OCI-LY1 (cell line): ENCODE data around the gene DNAJC28.

Experiments
- H2AFZ ChIP-seq: fragments of 200-600 bp; sonication (generic), shearing (Covaris generic); 2 replicates; pipeline ENCODE4 v1.6.0; 2014; ENCODE audit warnings: antibody characterized with exemption, mild to moderate bottlenecking, low read length
- H3F3A ChIP-seq: fragments of 200-600 bp; sonication (generic), shearing (Covaris generic); 2 replicates; pipeline ENCODE4 v1.6.0; 2014; ENCODE audit warnings: mild to moderate bottlenecking, antibody characterized with exemption, low read length, moderate library complexity; ENCODE audit not compliant: insufficient read depth
- H3K27ac ChIP-seq: fragments of 200-600 bp; sonication (generic); 2 replicates; pipeline ENCODE4 v1.5.1; 2014; ENCODE audit warnings: low read length, mixed run types, mild to moderate bottlenecking, low read depth; ENCODE audit not compliant: poor library complexity, severe bottlenecking
- H3K27me3 ChIP-seq: fragments of 200-600 bp; sonication (generic); 2 replicates; pipeline ENCODE4 v1.6.0; 2014; ENCODE audit warnings: antibody characterized with exemption, mild to moderate bottlenecking, low read length, moderate library complexity; ENCODE audit not compliant: insufficient read depth
- H3K36me3 ChIP-seq: fragments of 200-600 bp; sonication (generic); 2 replicates; pipeline ENCODE4 v1.6.1; 2014; ENCODE audit warnings: mild to moderate bottlenecking, antibody characterized with exemption, low read length, moderate library complexity, mixed read lengths; ENCODE audit not compliant: insufficient read depth
- H3K4me1 ChIP-seq: fragments of 200-600 bp; sonication (generic); 2 replicates; pipeline ENCODE4 v1.5.1; 2014; ENCODE audit warnings: mild to moderate bottlenecking, low read length, moderate library complexity; ENCODE audit not compliant: insufficient read depth, severe bottlenecking
- H3K4me2 ChIP-seq: fragments of 200-600 bp; sonication (generic), shearing (Covaris generic); 2 replicates; pipeline ENCODE4 v1.6.1; 2014; ENCODE audit warnings: low read length
- H3K4me3 ChIP-seq: fragments of 200-600 bp; sonication (generic); 2 replicates; pipeline ENCODE4 v1.5.1; 2014; ENCODE audit warnings: low read length, low read depth, mild to moderate bottlenecking, mixed read lengths; ENCODE audit not compliant: poor library complexity, severe bottlenecking
- H3K79me2 ChIP-seq: fragments of 200-600 bp; shearing (Covaris generic); 2 replicates; pipeline ENCODE4 v1.6.1; 2016; ENCODE audit warnings: mixed run types, low read length, mixed read lengths; ENCODE audit not compliant: insufficient read depth
- H3K9ac ChIP-seq: fragments of 200-600 bp; sonication (generic), shearing (Covaris generic); 2 replicates; pipeline ENCODE4 v1.6.1; 2014; ENCODE audit warnings: mild to moderate bottlenecking, low read length, mixed read lengths
- H3K9me2 ChIP-seq: fragments of 200-600 bp; sonication (generic), shearing (Covaris generic); 2 replicates; pipeline ENCODE4 v1.6.1; 2014; ENCODE audit warnings: low read depth, mild to moderate bottlenecking, low read length, mixed read lengths
- H3K9me3 ChIP-seq: fragments of 200-600 bp; shearing (Covaris generic); 2 replicates; pipeline ENCODE4 v1.6.1; 2014; ENCODE audit warnings: low read length, mixed read lengths
- H4K20me1 ChIP-seq: fragments of 200-600 bp; sonication (generic), shearing (Covaris generic); 2 replicates; pipeline ENCODE4 v1.6.0; 2016; ENCODE audit warnings: mild to moderate bottlenecking, low read length; ENCODE audit not compliant: insufficient read depth
- CTCF ChIP-seq: fragments of 200-600 bp; sonication (generic), shearing (Covaris generic); IDR thresholded peaks from 2 replicates; pipeline ENCODE4 v1.5.1; 2017; ENCODE audit warnings: mild to moderate bottlenecking, antibody characterized with exemption, low read length, moderate library complexity, mixed read lengths
- EZH2 ChIP-seq: fragments of 200-600 bp; sonication (generic), shearing (Covaris generic); IDR thresholded peaks from 2 replicates; pipeline ENCODE4 v1.8.0; 2017; ENCODE audit warnings: borderline replicate concordance, mixed run types, mild to moderate bottlenecking, antibody characterized with exemption, low read length, moderate library complexity, mixed read lengths

DNAJC28 gene

GRCh38 chr21:33522953-33523349 is 31.4 kb upstream of the DNAJC28 start:
- H3K27me3 ChIP-seq, result no peaks in the 10 kb centered on the region
- no peaks in the 10 kb centered on the region for H3K4me1 ChIP-seq
- H3K9me2 ChIP-seq, result no peaks in the 10 kb centered on the region
- H3K27ac ChIP-seq, result no peak overlapping the region
- no peak for TF ChIP-seq EZH2
- TF ChIP-seq CTCF, result no peak
- H3K9me3 ChIP-seq, result no peaks in the 10 kb centered on the region
- H3K4me2 ChIP-seq, result no peak overlapping the region
- no peak overlapping the region for H3K4me3 ChIP-seq
- H3K9ac ChIP-seq, result no peak overlapping the region
- H4K20me1 ChIP-seq, result no peaks in the 10 kb centered on the region
- no peaks in the 10 kb centered on the region for H3F3A ChIP-seq
- H2AFZ ChIP-seq, result no peak overlapping the region
- H3K36me3 ChIP-seq, result peaks cover 92% of the 10 kb centered on the region
- H3K79me2 ChIP-seq, result no peaks in the 10 kb centered on the region

DNA sequence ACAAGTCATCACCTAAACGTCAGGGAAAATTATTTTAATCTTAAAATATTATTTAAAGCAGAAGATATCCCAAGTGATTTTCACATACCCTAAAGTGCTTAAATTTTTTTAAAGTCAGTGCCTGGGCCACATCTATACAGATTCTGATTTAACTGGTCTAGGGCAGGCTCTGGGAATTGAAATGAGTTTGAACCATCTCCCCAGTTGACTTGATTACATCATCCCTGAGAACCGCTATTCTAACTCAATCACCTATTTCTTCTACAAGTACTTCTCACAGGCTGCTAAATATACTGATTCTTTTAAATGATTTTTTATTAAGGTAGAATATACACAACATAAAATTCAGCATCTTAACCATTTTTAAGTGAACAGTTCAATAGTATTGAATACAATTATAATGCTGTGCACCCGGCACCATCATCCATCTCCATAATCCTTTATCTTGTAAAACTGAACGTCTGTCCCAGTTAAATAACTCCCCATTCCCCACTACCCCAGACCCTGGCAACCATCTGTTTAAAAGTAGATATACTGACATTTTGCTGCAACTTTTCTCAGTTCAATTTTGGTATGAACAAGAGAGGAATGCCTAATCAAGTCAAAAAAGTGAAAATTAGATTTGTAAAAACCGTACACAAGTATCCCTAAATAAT is 30.9 kb upstream of the DNAJC28 start:
- Histone ChIP-seq H3K4me3 (no peak overlapping the region), H3F3A (no peaks in the 10 kb centered on the region), H2AFZ (no peak overlapping the region), H3K79me2 (no peaks in the 10 kb centered on the region), H3K9me2 (no peaks in the 10 kb centered on the region), H3K27me3 (no peaks in the 10 kb centered on the region), H3K4me2 (no peak overlapping the region), H4K20me1 (no peaks in the 10 kb centered on the region), H3K36me3 (peaks cover 92% of the 10 kb centered on the region), H3K4me1 (no peaks in the 10 kb centered on the region), H3K27ac (no peak overlapping the region), H3K9ac (no peak overlapping the region), H3K9me3 (no peaks in the 10 kb centered on the region)
- TF ChIP-seq EZH2, result no peak
- no peak for TF ChIP-seq CTCF

GRCh38 chr21:33518899-33519298 is 27.4 kb upstream of the DNAJC28 start:
- Histone ChIP-seq H3K79me2 (no peaks in the 10 kb centered on the region), H3K4me3 (no peak overlapping the region), H3K36me3 (peaks cover 96% of the 10 kb centered on the region), H3K27me3 (no peaks in the 10 kb centered on the region), H2AFZ (no peak overlapping the region), H3K4me1 (no peaks in the 10 kb centered on the region), H3K9ac (no peak overlapping the region), H4K20me1 (no peaks in the 10 kb centered on the region), H3K4me2 (no peak overlapping the region), H3K9me2 (no peaks in the 10 kb centered on the region), H3K9me3 (no peaks in the 10 kb centered on the region), H3K27ac (no peak overlapping the region), H3F3A (no peaks in the 10 kb centered on the region)
- TF ChIP-seq CTCF, result no peak
- TF ChIP-seq EZH2, result no peak
